ENCODE measurements around the gene SLC7A1.

The SLC7A1 gene

DNA sequence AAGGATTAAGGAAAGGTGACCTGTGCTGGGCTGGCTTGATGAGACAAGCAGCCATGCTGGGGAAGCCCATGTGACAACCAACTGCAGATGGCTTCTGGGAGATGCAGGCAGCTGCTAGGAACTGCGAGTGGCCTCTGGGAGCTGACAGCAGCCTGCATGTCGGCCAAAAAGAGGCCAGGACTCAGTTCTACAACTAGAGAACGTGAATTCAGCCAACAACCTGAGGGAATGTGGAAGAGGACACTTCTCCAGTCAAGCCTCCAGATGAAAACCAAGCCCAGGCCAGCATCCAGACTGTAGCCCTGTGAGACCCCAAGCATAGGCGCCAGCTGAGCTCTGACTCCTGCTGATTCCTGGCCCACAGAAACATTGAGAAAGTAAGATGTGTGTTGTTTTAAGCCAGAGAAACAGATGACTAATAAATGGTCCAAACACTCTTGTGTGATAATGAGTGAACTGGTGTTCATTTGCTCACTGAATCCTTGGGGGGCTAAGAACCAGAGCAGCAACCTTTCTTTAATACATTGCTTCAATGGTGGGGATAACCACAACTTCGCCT, 45.0 kb downstream of the SLC7A1 start:
- no peak for DNase-seq

DNA sequence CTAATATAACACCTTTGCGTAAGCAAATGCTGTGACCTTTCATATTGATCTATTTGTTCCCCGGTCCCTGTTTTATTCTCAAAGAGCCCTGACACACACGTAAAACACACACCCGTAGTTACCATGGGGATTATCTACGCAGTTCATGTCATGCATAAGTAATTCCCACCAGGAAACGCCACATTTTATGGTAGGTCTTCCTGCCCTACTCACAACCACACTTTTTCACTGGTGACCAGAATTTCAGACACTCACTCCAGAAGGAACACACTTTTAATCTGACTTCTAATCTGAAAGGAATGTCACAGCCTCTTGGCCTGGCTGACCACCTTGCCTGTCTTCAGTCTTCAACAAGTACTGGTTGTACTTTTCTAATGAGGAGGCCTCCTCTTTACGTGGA, 46.8 kb downstream of the SLC7A1 start:
- DNase-seq = no peak

DNA sequence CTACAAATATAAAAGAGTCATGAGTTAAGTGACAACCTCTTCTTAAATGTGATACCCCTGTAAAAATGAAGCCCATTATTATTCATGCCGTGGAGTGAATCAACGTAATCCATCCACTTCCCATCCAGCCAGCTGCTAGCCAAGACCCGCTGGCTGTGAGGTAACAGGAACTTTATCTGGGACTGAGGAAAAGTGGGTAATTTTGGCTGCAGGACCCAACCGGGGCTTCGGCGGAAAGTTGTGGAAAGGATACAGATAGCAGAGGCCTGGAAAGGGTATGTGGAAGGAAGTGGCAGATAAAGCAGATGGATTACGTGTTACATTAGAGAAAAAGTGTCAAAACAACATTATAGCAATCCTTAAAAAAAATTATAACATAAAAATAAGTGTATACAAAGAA, 48.3 kb downstream of the SLC7A1 start:
- no peak for DNase-seq

- no peak for DNase-seq
These were observed 48.8 kb downstream of the SLC7A1 start for GRCh38 chr13:29546662-29547061.

- DNase-seq = no peak
These were observed 49.5 kb downstream of the SLC7A1 start for GRCh38 chr13:29545988-29546387.

- no peak for DNase-seq
These were observed 52.0 kb downstream of the SLC7A1 start for GRCh38 chr13:29543230-29544215.

DNA sequence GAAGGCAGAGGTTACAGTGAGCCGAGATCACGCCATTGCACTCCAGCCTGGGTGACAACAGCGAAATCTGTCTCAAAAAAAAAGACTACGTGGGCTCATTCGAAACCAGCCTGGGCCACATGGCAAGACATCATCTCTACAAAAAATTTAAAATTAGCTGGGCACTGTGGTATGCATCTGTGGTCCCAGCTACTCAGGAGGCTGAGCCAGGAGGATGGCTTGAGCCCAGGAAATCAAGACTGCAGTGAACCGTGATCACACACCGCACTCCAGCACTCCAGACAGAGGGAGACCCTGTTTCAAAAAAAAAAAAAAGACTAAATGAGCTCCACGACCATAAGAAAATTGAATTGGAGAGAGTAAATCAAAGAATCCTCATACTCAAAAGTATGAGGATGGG, 53.1 kb downstream of the SLC7A1 start:
- DNase-seq = no peak

GRCh38 chr13:29541400-29541799, 54.1 kb downstream of the SLC7A1 start:
- DNase-seq = no peak

DNA sequence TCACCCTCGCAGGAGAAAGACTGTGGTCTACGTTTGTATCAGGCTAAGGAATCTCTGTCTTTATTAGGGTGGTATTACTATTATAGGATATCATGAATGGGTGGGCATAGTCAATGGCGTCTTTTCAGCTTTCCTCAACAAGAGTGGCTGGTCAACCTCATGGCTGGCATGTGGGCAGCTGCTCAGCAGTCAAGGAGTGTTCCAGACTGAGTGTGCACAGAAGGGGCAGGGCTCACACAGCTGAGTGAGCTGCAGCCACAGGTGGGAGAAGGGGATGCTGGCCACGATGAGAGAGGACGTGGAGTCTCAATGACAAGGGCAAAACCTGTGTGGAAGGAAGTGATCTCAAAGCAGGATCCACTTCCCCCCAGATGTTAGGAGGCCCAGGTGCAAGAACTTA, 54.7 kb downstream of the SLC7A1 start:
- no peak for DNase-seq

DNA sequence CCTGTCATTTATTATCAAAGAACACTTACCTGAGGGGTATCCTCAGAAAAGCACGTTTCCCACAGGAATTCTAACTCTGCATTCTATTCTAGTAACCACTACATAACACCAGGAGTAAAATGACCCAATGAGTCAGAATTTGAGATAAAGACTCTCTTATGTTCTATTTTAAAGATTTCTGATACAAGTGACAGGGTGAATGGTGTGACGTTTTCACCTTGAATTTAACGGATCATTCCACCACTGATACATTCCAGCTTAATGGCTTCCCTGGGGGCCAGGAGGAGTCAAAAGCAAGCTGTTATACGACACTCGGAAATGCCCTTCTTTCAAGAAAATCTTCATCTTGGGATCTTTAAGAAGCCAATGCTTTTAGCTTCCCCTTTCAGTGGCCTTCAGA, 55.2 kb downstream of the SLC7A1 start:
- DNase-seq = no peak

DNA sequence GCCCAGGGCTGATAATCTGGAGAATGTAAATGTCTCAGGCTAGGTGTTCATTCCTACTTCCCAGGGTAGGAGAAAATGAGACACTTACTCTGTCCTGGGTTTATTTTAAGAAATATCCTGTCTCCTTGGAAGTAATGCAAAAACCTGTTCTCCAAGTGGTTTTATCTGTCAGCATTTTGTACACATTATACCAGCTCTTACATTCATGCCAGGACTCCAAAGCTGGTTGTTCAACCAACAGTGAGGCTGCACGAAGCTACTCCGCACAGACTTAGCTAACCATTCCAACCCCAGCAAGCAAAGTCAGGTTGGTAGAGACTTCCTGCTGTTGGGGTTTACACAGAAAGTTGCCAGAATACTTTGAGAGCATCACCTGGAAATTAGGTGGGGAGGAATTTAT, 55.6 kb downstream of the SLC7A1 start:
- DNase-seq = no peak

DNA sequence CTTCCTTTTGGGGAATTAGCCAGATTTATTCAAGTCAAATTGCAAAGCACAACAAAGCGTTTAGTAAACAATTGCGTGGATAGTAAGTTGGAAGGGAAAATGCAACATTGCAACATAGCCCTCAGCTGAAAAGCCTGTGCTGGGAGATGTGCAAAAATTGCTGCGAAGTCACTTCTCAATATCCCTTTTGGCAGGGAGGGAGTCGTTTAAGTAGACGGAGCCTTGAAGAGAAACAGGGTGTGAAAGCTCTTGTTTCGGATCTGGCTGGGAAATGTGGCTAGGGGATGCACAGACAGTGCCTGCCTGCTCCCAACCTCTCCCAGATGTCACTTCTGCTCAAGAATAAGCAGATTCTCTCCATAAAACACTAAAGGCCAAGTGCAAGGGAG, 56.8 kb downstream of the SLC7A1 start:
- no peak for DNase-seq

DNA sequence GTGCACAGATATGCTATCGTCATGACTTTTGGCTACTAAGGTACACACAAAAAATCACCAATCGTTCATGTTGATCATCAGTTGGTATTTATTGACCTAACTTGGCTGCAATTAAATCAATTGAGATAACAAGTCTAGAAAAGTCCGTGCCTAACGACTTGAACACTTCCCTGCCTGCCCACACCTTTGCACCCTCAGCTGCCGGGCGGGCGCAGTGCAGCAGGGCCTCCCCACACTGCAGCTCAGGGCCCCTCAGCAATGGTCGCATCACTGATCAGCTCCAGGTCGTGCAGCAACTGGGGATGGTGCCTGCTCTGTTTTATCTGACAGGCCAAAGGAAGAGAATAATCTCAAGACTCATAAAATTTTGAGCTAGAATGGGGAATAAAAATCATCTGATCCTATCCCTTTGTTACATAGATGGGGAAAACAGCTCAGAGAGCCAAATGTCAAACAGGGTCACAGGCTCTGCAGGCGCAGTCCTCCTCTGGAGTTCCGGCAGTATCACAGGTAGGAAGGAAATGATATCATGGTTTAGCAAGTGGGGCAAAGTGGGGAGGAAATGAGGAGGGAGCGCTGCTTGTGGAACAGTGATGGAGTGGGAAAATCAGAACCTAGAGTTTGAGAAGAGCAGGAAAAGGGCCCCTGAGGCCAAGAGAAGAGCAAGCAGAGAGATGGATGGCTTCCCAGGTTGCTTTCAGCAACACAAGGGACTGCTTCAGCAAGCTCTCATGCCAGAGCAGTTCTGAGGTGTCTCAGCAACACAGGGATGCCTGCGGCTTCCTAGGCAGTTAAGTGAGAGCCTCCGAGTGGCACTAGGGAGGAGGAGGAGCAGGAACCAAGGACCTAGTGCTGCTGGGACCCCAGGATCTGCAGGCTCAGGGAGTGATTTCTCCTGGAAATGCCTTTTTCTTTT, 57.5 kb downstream of the SLC7A1 start:
- no peak for DNase-seq

DNA sequence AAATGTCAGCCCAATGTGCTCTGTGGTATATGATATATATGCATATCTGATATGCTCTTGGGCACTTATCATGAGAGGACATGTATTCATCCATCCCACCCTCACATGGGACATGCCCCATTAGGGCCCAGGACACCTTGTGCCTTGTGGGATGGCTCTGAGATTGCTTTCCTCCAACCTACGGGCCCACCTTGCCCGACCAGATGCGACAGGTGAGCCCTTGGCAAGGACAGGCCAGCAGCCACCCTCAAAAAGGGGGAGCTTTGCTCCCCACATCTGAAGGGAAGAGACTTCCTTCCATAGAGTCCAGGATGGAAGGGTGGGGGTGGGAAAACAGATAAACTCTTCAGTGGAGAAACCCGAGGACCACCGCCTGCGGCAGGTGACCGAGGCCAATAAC, 58.6 kb downstream of the SLC7A1 start:
- no peak for DNase-seq

GRCh38 chr13:29535663-29536655, 59.5 kb downstream of the SLC7A1 start:
- DNase-seq = no peak

- no peak for DNase-seq
These were observed 61.4 kb downstream of the SLC7A1 start for GRCh38 chr13:29534083-29534482.

DNA sequence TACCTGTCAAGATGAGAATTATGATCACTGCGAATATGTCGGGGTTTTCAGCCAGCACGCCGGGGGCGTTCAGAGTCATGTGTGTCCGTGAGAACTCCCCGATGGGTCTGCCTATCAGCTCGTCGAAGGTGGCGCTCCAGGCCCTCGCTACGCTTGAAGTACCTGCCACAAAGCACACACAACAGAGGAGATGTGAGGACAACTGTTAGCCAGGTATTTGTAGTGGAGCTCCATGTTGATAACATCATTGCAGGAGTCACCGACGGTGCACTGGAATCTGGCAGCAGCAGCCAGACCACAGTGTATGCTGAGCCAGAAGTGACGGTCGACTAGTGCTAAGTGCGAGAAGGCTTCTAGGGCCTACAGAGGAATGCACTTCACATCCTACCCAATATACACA, 62.7 kb downstream of the SLC7A1 start:
- no peak for DNase-seq

DNA sequence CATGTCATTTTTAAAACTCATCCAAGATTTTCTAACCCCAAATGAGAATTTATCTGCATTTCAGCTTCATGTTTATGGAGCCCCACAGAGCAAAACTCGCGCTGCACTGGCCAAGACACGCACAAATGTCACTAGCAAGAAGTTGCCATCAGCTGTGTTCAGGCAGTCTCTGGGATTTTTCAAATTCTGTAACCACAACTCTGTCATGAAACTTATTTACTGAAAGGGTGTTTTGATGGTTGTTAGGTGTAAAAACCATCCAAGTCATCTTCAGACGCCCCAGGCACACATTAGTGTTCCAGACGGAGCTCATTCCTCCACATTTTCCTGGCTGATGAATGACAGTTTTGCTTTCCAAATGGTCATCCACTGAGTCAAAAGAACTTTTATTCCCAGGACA, 63.4 kb downstream of the SLC7A1 start:
- no peak for DNase-seq

DNA sequence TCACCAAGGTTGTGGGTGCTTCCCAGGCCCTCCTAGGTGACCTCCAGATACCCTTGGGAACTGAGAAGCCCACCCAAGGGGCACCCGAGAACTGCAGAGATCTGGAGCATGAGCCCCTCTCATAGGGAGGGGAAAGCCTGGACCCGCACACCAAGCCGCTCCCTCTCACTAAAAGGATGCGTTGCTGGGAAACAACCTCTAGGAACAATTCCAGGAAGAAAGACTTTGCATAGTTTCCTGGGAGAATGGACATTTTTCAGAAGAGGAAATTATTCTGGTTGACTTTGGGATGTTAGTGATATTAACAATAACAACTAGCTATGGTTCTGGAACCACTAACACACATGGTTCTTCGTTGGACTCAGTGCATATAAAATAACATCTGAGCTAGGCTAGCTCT, 64.6 kb downstream of the SLC7A1 start:
- DNase-seq = no peak

DNA sequence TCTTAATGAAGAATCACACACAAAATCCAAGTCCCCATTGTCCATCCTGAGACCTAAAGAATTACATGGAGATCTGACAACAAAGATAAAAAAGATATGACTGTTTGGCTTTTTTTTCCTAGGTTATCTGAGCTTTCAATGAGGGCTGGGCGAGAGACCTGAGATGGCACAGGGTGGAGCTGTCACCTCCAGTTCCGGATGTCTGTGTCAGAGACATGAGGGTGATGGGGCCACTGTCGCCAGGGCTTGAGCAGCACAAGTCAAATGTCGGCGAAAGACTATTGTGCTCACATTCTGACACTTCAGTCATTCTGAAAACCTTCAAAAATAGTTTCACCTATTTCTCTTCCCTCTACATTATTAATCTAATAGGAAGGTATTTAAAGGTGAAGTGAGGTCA, 65.7 kb downstream of the SLC7A1 start:
- DNase-seq = no peak

DNA sequence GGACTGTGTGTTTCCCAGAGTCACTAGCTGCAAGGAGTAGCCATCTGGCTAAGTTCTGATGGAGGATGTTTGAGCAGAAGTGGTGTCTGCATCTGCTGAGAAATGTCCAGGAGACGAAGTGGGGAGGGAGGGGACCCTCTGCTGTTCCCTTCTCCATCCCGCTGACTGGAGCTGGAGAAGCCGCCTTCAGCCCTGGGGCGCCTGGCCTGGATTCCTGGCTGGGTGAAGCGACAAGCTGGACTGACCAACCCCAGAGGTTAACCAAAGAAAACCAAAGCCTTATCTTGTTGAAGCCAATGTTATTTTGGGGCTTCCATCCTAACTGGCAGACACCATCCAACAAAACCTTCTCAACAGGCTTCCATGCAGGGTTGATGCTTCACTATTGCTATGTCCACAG, 67.6 kb downstream of the SLC7A1 start:
- no peak for DNase-seq

GRCh38 chr13:29527511-29527910, 68.0 kb downstream of the SLC7A1 start:
- DNase-seq = no peak

All from NCI-H510A (cell line).